Embryonic facial prominence (tissue), 1 donor: ENCODE results near the gene GOLGA3.
"Not testable (repeated sequence)": the region's sequence is repeated elsewhere in the genome, so short reads cannot be mapped to it uniquely, and the experiment has no call there.

Experiments used
- DNase-seq: peaks from one replicate; pipeline ENCODE4 v3.0.0-alpha.2; 2016; ENCODE audit errors: extremely low spot score

Gene GOLGA3, protein sequence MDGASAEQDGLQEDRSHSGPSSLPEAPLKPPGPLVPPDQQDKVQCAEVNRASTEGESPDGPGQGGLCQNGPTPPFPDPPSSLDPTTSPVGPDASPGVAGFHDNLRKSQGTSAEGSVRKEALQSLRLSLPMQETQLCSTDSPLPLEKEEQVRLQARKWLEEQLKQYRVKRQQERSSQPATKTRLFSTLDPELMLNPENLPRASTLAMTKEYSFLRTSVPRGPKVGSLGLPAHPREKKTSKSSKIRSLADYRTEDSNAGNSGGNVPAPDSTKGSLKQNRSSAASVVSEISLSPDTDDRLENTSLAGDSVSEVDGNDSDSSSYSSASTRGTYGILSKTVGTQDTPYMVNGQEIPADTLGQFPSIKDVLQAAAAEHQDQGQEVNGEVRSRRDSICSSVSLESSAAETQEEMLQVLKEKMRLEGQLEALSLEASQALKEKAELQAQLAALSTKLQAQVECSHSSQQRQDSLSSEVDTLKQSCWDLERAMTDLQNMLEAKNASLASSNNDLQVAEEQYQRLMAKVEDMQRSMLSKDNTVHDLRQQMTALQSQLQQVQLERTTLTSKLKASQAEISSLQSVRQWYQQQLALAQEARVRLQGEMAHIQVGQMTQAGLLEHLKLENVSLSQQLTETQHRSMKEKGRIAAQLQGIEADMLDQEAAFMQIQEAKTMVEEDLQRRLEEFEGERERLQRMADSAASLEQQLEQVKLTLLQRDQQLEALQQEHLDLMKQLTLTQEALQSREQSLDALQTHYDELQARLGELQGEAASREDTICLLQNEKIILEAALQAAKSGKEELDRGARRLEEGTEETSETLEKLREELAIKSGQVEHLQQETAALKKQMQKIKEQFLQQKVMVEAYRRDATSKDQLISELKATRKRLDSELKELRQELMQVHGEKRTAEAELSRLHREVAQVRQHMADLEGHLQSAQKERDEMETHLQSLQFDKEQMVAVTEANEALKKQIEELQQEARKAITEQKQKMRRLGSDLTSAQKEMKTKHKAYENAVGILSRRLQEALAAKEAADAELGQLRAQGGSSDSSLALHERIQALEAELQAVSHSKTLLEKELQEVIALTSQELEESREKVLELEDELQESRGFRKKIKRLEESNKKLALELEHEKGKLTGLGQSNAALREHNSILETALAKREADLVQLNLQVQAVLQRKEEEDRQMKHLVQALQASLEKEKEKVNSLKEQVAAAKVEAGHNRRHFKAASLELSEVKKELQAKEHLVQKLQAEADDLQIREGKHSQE (N-terminal part only)

DNA sequence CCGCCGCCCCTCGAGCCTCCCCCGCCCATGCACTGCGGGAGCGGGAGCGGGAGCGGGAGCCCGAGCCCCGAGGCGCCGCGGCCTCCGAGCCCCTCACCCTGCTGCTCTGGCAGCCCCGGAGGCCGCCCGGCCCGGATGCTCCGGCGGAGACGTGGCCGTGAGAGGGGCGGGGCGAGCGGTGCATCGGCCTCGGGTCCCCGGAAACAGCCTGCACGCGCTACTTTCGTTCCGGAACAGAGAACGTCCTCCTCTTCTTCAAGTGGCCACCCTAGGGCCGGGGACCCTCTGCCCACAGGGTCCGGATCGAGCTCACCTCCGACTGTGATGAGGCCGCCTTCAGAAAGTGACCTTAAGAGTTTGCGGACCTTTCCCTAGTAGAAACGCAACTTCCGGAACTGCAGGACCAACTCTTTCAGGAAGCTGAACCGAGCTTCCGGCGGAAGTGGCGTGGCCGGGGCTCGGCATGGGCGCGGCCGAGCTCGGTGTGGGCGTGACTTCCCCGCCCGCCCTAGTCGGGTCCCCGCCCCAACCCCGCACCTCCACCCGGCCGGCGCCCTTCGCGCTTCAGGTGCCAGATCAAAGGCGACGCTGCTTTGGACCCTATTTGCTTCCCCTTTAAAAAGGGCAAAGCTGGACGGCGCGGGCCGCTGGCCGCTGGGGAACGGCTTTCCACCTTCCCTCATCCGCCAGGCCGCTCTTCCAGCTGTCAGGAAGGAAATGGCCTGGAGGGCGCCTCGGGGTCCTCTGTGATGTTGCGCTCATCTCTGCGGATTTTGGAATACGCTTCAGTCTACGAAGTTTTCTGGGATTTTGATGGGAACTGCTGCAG lies at the start of gene GOLGA3:
TSS of gene GOLGA3 (minus strand) at position 164 of the 829 bp plus-strand sequence. CDS start 6,741 bp downstream, outside the sequence.
- peak; percentile 85 for DNase-seq

- not testable (repeated sequence) for DNase-seq
Measured at GRCh38 chr12:132874620-132875019, 46.0 kb upstream of the GOLGA3 start.

GRCh38 chr12:132874175-132874574 lies 45.5 kb upstream of the GOLGA3 start:
- no peak for DNase-seq

GRCh38 chr12:132873724-132874123 lies 45.1 kb upstream of the GOLGA3 start:
- DNase-seq = no peak

DNA sequence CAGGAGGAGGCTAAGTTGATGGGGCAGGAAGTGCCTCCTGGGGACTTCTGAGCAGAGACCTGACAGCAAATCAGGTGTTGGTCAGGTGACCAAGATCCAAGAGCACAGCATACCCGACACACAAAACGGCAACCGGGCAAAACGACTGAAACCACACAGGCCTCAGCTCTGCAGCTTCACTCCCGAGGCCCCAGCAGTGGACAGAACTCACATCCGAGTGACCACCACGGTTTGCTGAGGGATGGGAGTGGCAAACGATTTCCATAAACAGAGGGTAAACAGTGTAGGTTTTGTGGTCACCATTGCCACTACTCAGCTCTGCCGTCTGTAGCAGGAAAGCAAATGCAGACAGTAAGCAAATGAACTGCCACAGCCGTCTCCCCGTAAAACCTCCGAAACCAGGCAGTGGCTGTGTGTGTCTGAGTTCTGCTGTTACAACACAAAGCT lies 44.3 kb upstream of the GOLGA3 start:
- no peak for DNase-seq

GRCh38 chr12:132872073-132872855 lies 43.6 kb upstream of the GOLGA3 start:
- no peak for DNase-seq

- no peak for DNase-seq
Measured at GRCh38 chr12:132869551-132869950, 40.9 kb upstream of the GOLGA3 start.

DNA sequence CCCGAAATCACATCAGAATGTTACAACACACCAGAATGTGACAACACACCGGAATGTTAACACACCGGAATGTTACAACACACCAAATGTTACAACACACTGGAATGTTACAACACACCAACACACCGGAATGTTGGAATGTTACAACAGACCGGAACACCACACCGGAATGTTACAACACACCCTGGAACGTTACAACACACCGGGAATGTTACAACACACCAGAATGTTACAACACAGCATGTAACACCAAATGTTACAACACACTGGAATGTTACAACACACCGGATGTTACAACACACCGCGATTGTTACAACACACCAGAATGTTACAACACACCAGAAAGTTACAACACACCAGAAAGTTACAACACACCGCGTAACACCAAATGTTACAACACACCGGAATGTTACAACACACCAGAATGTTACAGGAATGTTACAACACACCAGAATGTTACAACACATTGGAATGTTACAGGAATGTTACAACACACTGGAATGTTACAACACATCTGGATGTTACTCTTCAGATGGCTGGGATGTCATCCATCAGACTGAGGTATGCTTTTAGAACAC lies 37.7 kb upstream of the GOLGA3 start:
- no peak for DNase-seq

GRCh38 chr12:132861558-132861957 lies 32.9 kb upstream of the GOLGA3 start:
- DNase-seq = no peak

DNA sequence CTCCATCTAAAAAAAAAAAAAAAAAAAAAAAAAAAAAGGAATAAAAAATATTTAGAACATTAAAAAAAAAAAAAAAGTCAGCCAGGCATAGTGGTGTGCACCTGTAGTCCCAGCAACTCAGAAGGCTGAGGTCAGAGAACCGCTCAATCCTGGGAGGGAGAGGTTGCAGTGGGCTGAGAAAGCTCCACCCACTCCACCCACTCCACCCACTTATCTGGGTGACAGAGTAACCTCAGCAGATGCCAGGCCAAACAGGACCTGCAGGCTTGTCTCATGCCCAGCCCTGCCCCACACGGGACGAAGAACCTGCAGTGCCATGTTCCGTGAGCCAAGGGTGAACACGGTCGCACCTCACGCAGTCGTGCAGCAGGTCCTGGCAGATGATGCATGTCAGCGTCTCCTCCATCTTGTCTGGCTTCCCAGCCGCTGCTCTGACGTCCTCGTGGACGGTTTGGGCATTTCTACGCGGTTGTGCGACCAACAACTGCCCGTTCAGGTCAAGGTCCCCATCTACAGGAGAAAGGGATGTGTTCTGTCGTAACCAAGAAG lies 30.1 kb upstream of the GOLGA3 start:
- DNase-seq = no peak

- not testable (repeated sequence) for DNase-seq
Measured at GRCh38 chr12:132857019-132857418, 28.4 kb upstream of the GOLGA3 start.

DNA sequence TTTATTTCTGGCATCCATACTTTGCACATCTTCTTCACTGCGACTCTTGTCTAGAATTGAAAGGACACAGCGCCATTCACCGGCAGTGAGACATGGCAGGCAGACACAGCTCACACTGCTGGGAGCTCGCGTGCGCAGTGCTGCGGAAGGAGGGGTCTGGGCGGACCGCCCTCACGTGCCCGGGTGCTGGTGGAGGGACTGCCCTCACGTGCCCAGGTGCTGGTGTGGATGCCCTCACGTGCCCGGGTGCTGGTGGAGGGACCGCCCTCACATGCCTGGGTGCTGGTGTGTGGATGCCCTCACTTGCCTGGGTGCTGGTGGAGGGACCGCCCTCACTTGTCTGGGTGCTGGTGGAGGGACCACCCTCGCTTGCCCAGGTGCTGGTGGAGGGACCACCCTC lies 27.9 kb upstream of the GOLGA3 start:
- no peak for DNase-seq

GRCh38 chr12:132855211-132855610 lies 26.5 kb upstream of the GOLGA3 start:
- not testable (repeated sequence) for DNase-seq

DNA sequence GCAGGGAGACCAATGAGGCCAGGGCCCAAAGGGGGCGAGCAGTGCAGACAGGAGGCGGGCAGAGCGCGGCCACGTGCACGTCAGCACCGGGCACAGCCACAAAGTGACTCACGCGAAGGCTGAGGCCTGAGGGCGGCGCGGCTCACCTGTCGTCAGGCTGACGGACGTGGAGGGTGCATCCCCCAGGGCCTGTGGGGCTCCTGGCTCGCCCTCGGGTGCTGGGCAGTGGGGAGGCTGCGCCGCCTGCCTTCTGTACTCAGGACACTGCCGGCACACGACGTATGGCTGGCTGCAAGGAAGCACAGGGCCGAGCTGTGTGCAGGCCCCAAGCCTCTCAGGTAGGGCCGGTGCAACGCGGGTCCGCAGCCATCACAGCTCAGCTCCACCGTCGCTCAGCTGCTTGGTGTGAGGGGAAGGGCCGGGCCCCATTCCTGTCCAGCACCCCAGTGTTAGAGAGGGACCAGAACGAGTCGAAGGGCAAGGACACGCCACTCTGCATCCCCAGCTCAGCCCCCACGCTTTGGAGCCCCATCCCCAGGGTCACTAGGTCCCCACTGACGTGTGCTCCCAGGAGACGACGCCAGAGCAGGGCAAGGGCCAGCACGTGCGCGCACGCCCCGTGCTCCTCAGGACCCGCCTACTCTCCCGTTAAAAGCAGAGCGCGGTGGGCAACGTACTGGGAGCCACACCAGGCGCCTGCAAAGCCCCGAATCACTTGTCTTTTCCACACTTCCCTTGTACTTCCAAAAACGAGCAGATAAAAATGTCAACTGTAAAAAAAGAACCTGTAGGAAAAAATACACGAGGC lies 24.8 kb upstream of the GOLGA3 start:
- no peak for DNase-seq

DNA sequence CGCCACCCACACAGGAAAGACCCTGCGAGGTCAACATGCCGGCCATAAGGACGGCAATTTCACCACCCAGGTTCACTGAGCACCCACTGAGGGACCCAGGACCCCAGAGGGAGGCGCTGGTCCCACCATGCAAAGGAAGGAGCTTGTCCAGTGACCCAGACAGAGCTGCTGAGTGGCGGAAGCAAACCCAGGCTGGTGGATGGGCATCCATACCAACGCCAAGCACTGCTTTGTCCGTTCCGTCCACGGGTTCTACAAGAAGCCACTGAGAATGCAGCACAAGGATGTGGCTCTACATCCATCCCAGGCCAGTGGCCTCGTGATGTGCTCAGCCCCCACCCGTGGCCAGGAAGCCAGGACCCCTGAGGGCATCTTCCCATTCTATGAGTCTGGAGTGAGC lies 23.8 kb upstream of the GOLGA3 start:
- DNase-seq = no peak

DNA sequence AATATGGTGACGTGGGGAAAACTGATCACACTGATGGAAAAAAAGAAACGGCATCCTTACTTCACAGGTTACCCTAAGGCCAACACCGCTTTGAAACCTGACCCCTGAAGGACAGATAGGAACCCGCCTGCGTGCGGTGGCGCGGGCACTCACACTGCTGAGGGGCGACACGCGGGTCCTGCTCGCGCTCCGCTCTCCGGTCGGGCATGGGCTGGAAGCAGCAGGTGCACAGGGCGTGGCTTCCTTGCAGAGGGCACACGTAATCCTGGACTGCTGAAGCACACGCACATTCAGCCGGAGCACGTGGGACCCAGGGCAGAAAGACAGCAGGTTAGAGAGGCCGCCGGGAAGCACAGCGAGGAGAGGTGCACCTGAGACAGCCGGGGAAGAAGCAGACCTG lies 22.8 kb upstream of the GOLGA3 start:
- DNase-seq = no peak

DNA sequence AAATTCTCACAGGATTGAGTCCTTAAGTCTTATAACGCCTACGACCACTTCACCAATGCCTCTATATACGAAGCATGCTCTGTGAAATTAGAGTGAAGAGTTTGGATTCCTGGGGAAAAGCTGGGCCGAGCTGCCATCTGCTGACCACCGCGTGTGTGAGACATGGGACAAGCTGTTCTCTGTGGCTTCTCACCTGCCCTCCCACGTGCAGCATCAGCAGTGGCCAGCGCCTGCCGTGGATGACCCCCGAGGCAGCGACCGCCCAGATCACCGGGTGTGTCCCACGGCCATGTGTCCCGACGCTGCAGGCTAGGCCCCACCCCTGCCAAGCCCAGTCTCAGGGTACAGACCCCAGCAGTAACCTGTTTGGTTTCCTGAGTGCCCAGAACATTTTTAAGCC lies 21.6 kb upstream of the GOLGA3 start:
- DNase-seq = no peak

DNA sequence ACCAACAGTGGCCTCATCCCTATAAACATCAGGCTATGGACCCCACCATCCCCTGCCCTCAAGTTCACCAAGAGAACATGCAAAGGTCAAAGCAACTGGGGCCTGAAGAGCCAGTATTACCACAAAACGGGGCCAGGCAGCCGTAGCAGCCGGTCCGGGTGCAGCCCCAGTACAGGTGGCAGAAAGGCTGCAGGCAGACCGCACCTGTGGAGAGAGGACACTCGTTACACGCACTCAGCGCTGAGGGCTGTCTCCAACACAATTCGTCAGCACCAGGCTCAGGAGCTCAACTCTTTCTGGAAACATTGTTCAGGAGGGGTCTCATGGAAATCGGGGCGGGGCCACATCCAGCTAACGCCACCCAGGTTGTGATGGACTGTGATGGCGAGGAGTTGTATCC lies 19.9 kb upstream of the GOLGA3 start:
- DNase-seq = no peak
